Measurements from ENCODE around the gene CSF2RB.

DNA sequence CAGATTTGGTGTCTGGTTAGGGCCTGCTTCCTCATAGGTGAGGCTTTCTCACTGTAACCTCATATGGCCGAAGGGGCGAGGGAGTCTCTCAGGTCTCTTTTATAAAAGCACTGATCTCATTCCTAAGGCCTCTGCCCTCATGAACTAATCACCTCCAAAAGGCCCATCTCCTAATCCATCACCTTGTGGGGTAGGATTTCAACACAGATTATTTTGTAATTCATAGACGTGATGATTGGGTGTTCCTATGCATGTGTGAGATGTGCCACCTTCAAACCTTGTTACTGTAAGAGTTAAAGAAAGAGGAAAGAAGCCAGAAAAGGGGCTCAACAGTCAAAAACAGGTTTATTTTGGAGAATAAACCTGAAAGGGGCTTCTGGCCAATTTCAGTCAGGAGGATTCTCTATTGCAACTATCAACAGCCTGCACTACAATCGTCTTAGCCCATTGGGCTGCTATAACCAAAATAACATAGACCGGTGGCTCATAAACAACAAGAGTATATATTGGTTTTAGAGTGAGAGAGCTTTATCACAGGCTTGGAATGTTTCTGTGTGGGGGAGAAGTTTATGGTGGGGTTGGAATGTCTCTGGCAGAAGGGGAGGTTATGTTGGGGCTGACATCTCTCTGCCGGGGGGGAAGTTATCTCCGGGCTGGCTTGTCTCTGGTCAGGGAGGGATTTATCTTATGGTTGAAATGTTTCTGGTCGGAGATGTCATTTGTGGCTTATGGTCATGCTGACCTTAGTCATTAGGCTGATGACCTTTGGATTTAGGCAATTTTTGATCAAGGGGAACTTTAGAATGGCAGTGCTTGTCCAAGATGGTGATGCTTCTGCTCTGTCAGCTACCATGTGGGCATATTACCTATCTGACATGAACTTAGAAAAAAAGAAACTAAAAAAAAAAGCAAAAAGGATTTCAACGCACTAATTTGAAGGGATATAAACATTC is 35.1 kb downstream of the CSF2RB start:
- TF ChIP-seq, protein P1, sequence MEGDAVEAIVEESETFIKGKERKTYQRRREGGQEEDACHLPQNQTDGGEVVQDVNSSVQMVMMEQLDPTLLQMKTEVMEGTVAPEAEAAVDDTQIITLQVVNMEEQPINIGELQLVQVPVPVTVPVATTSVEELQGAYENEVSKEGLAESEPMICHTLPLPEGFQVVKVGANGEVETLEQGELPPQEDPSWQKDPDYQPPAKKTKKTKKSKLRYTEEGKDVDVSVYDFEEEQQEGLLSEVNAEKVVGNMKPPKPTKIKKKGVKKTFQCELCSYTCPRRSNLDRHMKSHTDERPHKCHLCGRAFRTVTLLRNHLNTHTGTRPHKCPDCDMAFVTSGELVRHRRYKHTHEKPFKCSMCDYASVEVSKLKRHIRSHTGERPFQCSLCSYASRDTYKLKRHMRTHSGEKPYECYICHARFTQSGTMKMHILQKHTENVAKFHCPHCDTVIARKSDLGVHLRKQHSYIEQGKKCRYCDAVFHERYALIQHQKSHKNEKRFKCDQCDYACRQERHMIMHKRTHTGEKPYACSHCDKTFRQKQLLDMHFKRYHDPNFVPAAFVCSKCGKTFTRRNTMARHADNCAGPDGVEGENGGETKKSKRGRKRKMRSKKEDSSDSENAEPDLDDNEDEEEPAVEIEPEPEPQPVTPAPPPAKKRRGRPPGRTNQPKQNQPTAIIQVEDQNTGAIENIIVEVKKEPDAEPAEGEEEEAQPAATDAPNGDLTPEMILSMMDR (IDR thresholded peaks at IDR 0.05; ENCODE audit: low read depth, low read length), result no peak
- no peak for TF ChIP-seq POLR2A (IDR thresholded peaks at IDR 0.05; ENCODE audit: extremely low read depth, insufficient read length)
- no peak for TF ChIP-seq MAX (IDR thresholded peaks at IDR 0.05; ENCODE audit: low read depth, low read length)
